HepG2 (cell line): ENCODE data around the gene CPNE1. TPM values are rescaled to one million over a fixed set of nuclear protein-coding genes. Genes with fewer than 3 reads are reported as not detected.

Experiments
- ARNT2 ChIP-seq: sonication (generic); formaldehyde crosslinking; IDR thresholded peaks from 2 replicates; pipeline ENCODE4 v1.8.0; 2022; ENCODE audit warnings: mild to moderate bottlenecking, low read depth, missing genetic modification reagents, moderate library complexity
- FOXA1 ChIP-seq, 2 experiments: fragments of 450-650 bp in 1 of 2; sonication (generic) in 1 of 2; formaldehyde crosslinking in 1 of 2; IDR thresholded peaks; 2 replicates each; pipeline versions ENCODE4 v1.4.0 to v1.6.1; 2016 to 2020; ENCODE audit warnings: missing genetic modification reagents in 1 of 2
- HDAC6 ChIP-seq: fragments of 200-600 bp; sonication (generic); IDR thresholded peaks from 2 replicates; pipeline ENCODE4 v1.7.0; 2017; ENCODE audit warnings: mild to moderate bottlenecking, antibody characterized with exemption, low read length, low read depth
- HNF4G ChIP-seq, 2 experiments: sonication (generic) in 1 of 2; formaldehyde crosslinking in 1 of 2; IDR thresholded peaks; 2 replicates each; pipeline versions ENCODE4 v1.4.0 to v1.6.1; 2011 to 2020; ENCODE audit warnings: borderline replicate concordance in 2 of 2, low read depth in 2 of 2, mild to moderate bottlenecking in 2 of 2, low read length in 1 of 2, missing genetic modification reagents in 1 of 2, moderate library complexity in 1 of 2
- PAF1 ChIP-seq: IDR thresholded peaks from 2 replicates; pipeline ENCODE4 v1.6.1; 2016; ENCODE audit warnings: missing genetic modification reagents, missing compliant biosample characterization
- ZEB1 ChIP-seq: IDR thresholded peaks from 2 replicates; pipeline ENCODE4 v1.6.1; 2012; ENCODE audit warnings: mild to moderate bottlenecking, low read depth, inconsistent platforms; ENCODE audit not compliant: insufficient replicate concordance
- ZNF138 ChIP-seq: sonication (generic); formaldehyde crosslinking; IDR thresholded peaks from 2 replicates; pipeline ENCODE4 v1.5.0; 2020; ENCODE audit warnings: mild to moderate bottlenecking, low read depth, missing genetic modification reagents
- ZZZ3 ChIP-seq: sonication (generic); formaldehyde crosslinking; IDR thresholded peaks from 2 replicates; pipeline ENCODE4 v1.4.0; 2020; ENCODE audit warnings: missing genetic modification reagents, mild to moderate bottlenecking, borderline replicate concordance
- polyA plus RNA-seq, 8 experiments: library from polyadenylated mRNA; depleted of rRNA in 3 of 8; stranded (reverse) in 7 of 8; unstranded in 1 of 8; fragments of >200 nt; fragmentation: Illumina TruSeq in 4 of 8; extraction: Trizol in 4 of 8; gene quantifications; 2 replicates each; pipeline versions ENCODE4 v1.2.1 to v1.2.3, GENCODE V29; 2011 to 2016; ENCODE audit warnings: low read depth in 4 of 8, missing spikeins in 1 of 8, mixed read lengths in 1 of 8; ENCODE audit not compliant: insufficient read depth in 1 of 8
- total RNA-seq, 5 experiments: library from RNA; depleted of rRNA; stranded (reverse); fragments of >200 nt; fragmentation: Illumina TruSeq; extraction: Trizol; gene quantifications; 2 replicates each; pipeline ENCODE4 v1.2.3, GENCODE V29; 2016; ENCODE audit warnings: low read depth in 1 of 5
- TF ChIP-seq, protein P1 (sequence below): sonication (generic); formaldehyde crosslinking; IDR thresholded peaks from 2 replicates; pipeline ENCODE4 v1.4.0; 2020; ENCODE audit warnings: missing genetic modification reagents, borderline replicate concordance
- TF ChIP-seq, protein P2 (sequence below): sonication (generic); formaldehyde crosslinking; IDR thresholded peaks from 2 replicates; pipeline ENCODE4 v1.8.0; 2022; ENCODE audit warnings: mild to moderate bottlenecking, missing genetic modification reagents, borderline replicate concordance
- TF ChIP-seq, protein P3 (sequence below): sonication (generic); formaldehyde crosslinking; IDR thresholded peaks from 2 replicates; pipeline ENCODE4 v1.4.0; 2020; ENCODE audit warnings: missing genetic modification reagents, borderline replicate concordance
- TF ChIP-seq, protein P4 (sequence below): sonication (generic); formaldehyde crosslinking; IDR thresholded peaks from 2 replicates; pipeline ENCODE4 v1.5.0; 2020; ENCODE audit warnings: mild to moderate bottlenecking, missing genetic modification reagents, borderline replicate concordance
- TF ChIP-seq, protein P5 (sequence below): sonication (generic); formaldehyde crosslinking; IDR thresholded peaks from 2 replicates; pipeline ENCODE4 v1.5.0; 2020; ENCODE audit warnings: mild to moderate bottlenecking, missing genetic modification reagents
- TF ChIP-seq, protein P6 (sequence below): sonication (generic); formaldehyde crosslinking; IDR thresholded peaks from 2 replicates; pipeline ENCODE4 v1.9.0; 2021; ENCODE audit warnings: missing genetic modification reagents, borderline replicate concordance

CPNE1 gene
- total and polyA plus RNA-seq, 2 of the 13 experiments (the other 11 are each of a cell fraction or from before 2014, with no cell fraction given) = 408 to 431 TPM

DNA sequence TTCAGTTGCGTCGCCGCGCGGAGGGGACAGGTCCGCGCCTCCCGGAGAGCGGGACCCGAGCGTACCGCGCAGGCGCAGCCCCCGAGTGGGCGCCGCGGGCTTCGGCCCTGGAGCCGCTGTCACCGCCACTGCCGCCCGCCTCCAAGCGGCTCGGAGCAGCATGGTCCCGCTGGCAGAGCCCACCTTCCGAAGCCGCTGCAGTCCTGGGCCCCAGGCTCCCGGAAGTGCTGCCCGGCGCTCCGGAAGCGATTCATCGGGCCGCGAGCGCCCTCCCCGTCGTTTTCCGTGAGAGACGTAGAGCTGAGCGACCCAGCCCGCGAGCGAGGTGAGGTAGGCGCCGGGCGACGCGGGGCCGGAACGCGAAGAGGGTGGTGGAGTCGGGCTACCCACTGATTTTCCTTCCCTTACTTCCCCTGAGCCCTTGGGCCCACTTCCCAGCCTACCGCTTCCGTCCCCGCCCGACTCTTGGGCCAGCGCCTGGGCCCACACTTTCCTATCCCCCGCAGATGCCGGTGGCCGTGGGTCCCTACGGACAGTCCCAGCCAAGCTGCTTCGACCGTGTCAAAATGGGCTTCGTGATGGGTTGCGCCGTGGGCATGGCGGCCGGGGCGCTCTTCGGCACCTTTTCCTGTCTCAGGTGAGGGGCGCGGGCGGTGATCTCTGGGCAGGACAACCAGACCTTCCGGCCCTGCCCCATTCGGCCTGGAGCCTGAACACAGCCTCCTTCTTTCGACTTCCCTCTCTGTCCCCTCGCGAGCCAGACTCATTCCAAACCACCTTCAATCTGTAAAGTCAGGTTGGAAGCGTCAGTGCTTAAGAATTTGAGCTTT lies 34.6 kb upstream of the CPNE1 start, which contains the start of the genes NFS1 and ROMO1 (continued):
- TF ChIP-seq FOXA1 (IDR thresholded peaks at IDR 0.05) = no peak
- no peak; the same call in none of the 2 replicates for TF ChIP-seq FOXA1 (CRISPR knock-in tag; IDR thresholded peaks at IDR 0.05)
- TF ChIP-seq PAF1 (CRISPR knock-in tag) = no peak
- TF ChIP-seq, protein P1, sequence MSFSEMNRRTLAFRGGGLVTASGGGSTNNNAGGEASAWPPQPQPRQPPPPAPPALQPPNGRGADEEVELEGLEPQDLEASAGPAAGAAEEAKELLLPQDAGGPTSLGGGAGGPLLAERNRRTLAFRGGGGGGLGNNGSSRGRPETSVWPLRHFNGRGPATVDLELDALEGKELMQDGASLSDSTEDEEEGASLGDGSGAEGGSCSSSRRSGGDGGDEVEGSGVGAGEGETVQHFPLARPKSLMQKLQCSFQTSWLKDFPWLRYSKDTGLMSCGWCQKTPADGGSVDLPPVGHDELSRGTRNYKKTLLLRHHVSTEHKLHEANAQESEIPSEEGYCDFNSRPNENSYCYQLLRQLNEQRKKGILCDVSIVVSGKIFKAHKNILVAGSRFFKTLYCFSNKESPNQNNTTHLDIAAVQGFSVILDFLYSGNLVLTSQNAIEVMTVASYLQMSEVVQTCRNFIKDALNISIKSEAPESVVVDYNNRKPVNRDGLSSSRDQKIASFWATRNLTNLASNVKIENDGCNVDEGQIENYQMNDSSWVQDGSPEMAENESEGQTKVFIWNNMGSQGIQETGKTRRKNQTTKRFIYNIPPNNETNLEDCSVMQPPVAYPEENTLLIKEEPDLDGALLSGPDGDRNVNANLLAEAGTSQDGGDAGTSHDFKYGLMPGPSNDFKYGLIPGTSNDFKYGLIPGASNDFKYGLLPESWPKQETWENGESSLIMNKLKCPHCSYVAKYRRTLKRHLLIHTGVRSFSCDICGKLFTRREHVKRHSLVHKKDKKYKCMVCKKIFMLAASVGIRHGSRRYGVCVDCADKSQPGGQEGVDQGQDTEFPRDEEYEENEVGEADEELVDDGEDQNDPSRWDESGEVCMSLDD (CRISPR knock-in tag) = peak; percentile 83
- TF ChIP-seq, protein P2, sequence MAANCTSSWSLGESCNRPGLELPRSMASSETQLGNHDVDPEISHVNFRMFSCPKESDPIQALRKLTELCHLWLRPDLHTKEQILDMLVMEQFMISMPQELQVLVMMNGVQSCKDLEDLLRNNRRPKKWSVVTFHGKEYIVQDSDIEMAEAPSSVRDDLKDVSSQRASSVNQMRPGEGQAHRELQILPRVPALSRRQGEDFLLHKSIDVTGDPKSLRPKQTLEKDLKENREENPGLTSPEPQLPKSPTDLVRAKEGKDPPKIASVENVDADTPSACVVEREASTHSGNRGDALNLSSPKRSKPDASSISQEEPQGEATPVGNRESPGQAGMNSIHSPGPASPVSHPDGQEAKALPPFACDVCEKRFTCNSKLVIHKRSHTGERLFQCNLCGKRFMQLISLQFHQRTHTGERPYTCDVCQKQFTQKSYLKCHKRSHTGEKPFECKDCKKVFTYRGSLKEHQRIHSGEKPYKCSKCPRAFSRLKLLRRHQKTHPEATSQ (CRISPR knock-in tag) = peak; percentile 99
- TF ChIP-seq, protein P3, sequence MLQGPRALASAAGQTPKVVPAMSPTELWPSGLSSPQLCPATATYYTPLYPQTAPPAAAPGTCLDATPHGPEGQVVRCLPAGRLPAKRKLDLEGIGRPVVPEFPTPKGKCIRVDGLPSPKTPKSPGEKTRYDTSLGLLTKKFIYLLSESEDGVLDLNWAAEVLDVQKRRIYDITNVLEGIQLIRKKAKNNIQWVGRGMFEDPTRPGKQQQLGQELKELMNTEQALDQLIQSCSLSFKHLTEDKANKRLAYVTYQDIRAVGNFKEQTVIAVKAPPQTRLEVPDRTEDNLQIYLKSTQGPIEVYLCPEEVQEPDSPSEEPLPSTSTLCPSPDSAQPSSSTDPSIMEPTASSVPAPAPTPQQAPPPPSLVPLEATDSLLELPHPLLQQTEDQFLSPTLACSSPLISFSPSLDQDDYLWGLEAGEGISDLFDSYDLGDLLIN (CRISPR knock-in tag) = peak; percentile 97
- peak; percentile 89; the same call in 1 of the 2 replicates for TF ChIP-seq HDAC6
- TF ChIP-seq, protein P4, sequence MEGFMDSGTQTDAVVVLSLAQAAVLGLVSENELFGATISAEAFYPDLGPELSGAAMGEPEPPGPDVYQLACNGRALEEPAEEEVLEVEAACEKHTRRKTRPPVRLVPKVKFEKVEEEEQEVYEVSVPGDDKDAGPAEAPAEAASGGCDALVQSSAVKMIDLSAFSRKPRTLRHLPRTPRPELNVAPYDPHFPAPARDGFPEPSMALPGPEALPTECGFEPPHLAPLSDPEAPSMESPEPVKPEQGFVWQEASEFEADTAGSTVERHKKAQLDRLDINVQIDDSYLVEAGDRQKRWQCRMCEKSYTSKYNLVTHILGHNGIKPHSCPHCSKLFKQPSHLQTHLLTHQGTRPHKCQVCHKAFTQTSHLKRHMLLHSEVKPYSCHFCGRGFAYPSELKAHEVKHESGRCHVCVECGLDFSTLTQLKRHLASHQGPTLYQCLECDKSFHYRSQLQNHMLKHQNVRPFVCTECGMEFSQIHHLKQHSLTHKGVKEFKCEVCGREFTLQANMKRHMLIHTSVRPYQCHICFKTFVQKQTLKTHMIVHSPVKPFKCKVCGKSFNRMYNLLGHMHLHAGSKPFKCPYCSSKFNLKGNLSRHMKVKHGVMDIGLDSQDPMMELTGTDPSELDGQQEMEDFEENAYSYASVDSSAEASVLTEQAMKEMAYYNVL (CRISPR knock-in tag) = peak; percentile 97
- peak; percentile 99 for TF ChIP-seq ARNT2 (CRISPR knock-in tag)
- TF ChIP-seq ZEB1 = peak; percentile 78
- peak; percentile 84; the same call in 1 of the 2 replicates for TF ChIP-seq ZZZ3 (CRISPR knock-in tag)
- no peak for TF ChIP-seq HNF4G (IDR thresholded peaks at IDR 0.05; ENCODE audit: borderline replicate concordance, low read depth, low read length)
- peak; percentile 68; the same call in 1 of the 2 replicates for TF ChIP-seq HNF4G (CRISPR knock-in tag; IDR thresholded peaks at IDR 0.05; ENCODE audit: borderline replicate concordance, low read depth)
- TF ChIP-seq, protein P5, sequence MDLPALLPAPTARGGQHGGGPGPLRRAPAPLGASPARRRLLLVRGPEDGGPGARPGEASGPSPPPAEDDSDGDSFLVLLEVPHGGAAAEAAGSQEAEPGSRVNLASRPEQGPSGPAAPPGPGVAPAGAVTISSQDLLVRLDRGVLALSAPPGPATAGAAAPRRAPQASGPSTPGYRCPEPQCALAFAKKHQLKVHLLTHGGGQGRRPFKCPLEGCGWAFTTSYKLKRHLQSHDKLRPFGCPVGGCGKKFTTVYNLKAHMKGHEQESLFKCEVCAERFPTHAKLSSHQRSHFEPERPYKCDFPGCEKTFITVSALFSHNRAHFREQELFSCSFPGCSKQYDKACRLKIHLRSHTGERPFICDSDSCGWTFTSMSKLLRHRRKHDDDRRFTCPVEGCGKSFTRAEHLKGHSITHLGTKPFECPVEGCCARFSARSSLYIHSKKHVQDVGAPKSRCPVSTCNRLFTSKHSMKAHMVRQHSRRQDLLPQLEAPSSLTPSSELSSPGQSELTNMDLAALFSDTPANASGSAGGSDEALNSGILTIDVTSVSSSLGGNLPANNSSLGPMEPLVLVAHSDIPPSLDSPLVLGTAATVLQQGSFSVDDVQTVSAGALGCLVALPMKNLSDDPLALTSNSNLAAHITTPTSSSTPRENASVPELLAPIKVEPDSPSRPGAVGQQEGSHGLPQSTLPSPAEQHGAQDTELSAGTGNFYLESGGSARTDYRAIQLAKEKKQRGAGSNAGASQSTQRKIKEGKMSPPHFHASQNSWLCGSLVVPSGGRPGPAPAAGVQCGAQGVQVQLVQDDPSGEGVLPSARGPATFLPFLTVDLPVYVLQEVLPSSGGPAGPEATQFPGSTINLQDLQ (CRISPR knock-in tag) = peak; percentile 98
- peak; percentile 98 for TF ChIP-seq ZNF138 (CRISPR knock-in tag)
- TF ChIP-seq, protein P6, sequence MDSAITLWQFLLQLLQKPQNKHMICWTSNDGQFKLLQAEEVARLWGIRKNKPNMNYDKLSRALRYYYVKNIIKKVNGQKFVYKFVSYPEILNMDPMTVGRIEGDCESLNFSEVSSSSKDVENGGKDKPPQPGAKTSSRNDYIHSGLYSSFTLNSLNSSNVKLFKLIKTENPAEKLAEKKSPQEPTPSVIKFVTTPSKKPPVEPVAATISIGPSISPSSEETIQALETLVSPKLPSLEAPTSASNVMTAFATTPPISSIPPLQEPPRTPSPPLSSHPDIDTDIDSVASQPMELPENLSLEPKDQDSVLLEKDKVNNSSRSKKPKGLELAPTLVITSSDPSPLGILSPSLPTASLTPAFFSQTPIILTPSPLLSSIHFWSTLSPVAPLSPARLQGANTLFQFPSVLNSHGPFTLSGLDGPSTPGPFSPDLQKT (CRISPR knock-in tag) = peak; percentile 57; the same call in 1 of the 2 replicates
